Liver (tissue), 9 donors: ENCODE measurements around the gene DLST. TPM values are rescaled to one million over a fixed set of nuclear protein-coding genes. Genes with fewer than 3 reads are reported as not detected.

Experiments
- DNase-seq: peaks from one replicate; pipeline ENCODE4 v3.0.0-alpha.2; 2017; ENCODE audit warnings: low spot score
- H3K27ac ChIP-seq, 2 donors: one replicate each; pipeline ENCODE4 v1.7.0; 2013; ENCODE audit warnings: inconsistent platforms in 2 of 2, low read length in 2 of 2, control low read depth in 1 of 2, low read depth in 1 of 2, mild to moderate bottlenecking in 1 of 2
- H3K27me3 ChIP-seq, 4 donors: one replicate each; pipeline versions ENCODE4 v1.6.1 to v1.7.0; 2013; ENCODE audit warnings: low read length in 3 of 4, inconsistent platforms in 1 of 4, mild to moderate bottlenecking in 1 of 4, moderate library complexity in 1 of 4; ENCODE audit not compliant: control insufficient read depth in 4 of 4, insufficient read depth in 4 of 4
- H3K36me3 ChIP-seq, 4 donors: one replicate each; pipeline versions ENCODE4 v1.6.1 to v1.7.0; 2013; ENCODE audit warnings: low read length in 3 of 4, mild to moderate bottlenecking in 3 of 4, low read depth in 1 of 4, moderate library complexity in 1 of 4; ENCODE audit not compliant: control insufficient read depth in 4 of 4, insufficient read depth in 3 of 4
- H3K4me1 ChIP-seq, 4 donors: one replicate each; pipeline versions ENCODE4 v1.6.1 to v1.7.0; 2013; ENCODE audit warnings: low read length in 3 of 4, mild to moderate bottlenecking in 3 of 4, moderate library complexity in 1 of 4; ENCODE audit not compliant: control insufficient read depth in 4 of 4, insufficient read depth in 4 of 4
- H3K4me3 ChIP-seq, 3 donors: one replicate each; pipeline versions ENCODE4 v1.6.1 to v1.7.0; 2013; ENCODE audit warnings: low read length in 3 of 3, control low read depth in 1 of 3, low read depth in 1 of 3, mild to moderate bottlenecking in 1 of 3
- H3K9ac ChIP-seq, 2 donors: one replicate each; pipeline ENCODE4 v1.7.0; 2013; ENCODE audit warnings: low read length in 2 of 2, mild to moderate bottlenecking in 2 of 2, moderate library complexity in 2 of 2, control low read depth in 1 of 2, low read depth in 1 of 2
- H3K9me3 ChIP-seq, 4 donors: one replicate each; pipeline versions ENCODE4 v1.6.1 to v1.7.0; 2013; ENCODE audit warnings: low read length in 3 of 4; ENCODE audit not compliant: control insufficient read depth in 4 of 4
- EGR1 ChIP-seq, 2 donors: IDR thresholded peaks; 2 replicates each; pipeline ENCODE4 v1.6.1; 2016 to 2018; ENCODE audit warnings: antibody characterized with exemption in 2 of 2, low read depth in 2 of 2
- FOXA1 ChIP-seq: IDR thresholded peaks from 2 replicates; pipeline ENCODE4 v1.6.1; 2016; ENCODE audit warnings: antibody characterized with exemption
- FOXA2 ChIP-seq: IDR thresholded peaks from 2 replicates; pipeline ENCODE4 v1.6.1; 2016; ENCODE audit warnings: antibody characterized with exemption
- GABPA ChIP-seq, 2 donors: IDR thresholded peaks in 1 of 2; conservative IDR thresholded peaks in 1 of 2; 2 replicates each; pipeline ENCODE4 v1.6.1; 2016; ENCODE audit warnings: antibody characterized with exemption in 2 of 2, mild to moderate bottlenecking in 1 of 2, moderate library complexity in 1 of 2
- HNF4A ChIP-seq, 2 donors: conservative IDR thresholded peaks; 2 replicates each; pipeline ENCODE4 v1.6.1; 2016; ENCODE audit warnings: antibody characterized with exemption in 2 of 2, mild to moderate bottlenecking in 2 of 2
- HNF4G ChIP-seq: IDR thresholded peaks from 2 replicates; pipeline ENCODE4 v1.6.1; 2016; ENCODE audit warnings: antibody characterized with exemption
- NR2F2 ChIP-seq: IDR thresholded peaks from 2 replicates; pipeline ENCODE4 v1.6.1; 2016; ENCODE audit warnings: antibody characterized with exemption
- RAD21 ChIP-seq, 2 donors: IDR thresholded peaks; 2 replicates each; pipeline ENCODE4 v1.6.1; 2016; ENCODE audit warnings: antibody characterized with exemption in 2 of 2, mild to moderate bottlenecking in 2 of 2
- RXRA ChIP-seq, 2 donors: IDR thresholded peaks; 2 replicates each; pipeline ENCODE4 v1.6.1; 2017 to 2018; ENCODE audit warnings: antibody characterized with exemption in 2 of 2, mild to moderate bottlenecking in 1 of 2
- SP1 ChIP-seq: IDR thresholded peaks from 2 replicates; pipeline ENCODE4 v1.6.1; 2018; ENCODE audit warnings: antibody characterized with exemption, mild to moderate bottlenecking
- TAF1 ChIP-seq: conservative IDR thresholded peaks from 2 replicates; pipeline ENCODE4 v1.6.1; 2016; ENCODE audit warnings: antibody characterized with exemption, mild to moderate bottlenecking
- YY1 ChIP-seq: IDR thresholded peaks from 2 replicates; pipeline ENCODE4 v1.6.1; 2016; ENCODE audit warnings: antibody characterized with exemption, mild to moderate bottlenecking
- WGBS: extraction: QIAGEN DNeasy Blood & Tissue Kit; methylation state at CpG from one replicate; pipeline ENCODE4 v1.1.7; 2013; 5-methylcytosine and 5-hydroxymethylcytosine counted together
- polyA plus RNA-seq, 2 donors: library from polyadenylated mRNA; stranded (reverse) in 1 of 2; unstranded in 1 of 2; fragments of 200-250 nt in 1 of 2; fragments of >200 nt in 1 of 2; fragmentation: Nextera tagmentation in 1 of 2; extraction: Ambion mirVana in 1 of 2; gene quantifications; one replicate each; pipeline versions ENCODE4 v1.2.1 to v1.2.3, GENCODE V29; 2013 to 2015
- total RNA-seq, 2 donors: library from RNA; depleted of rRNA; stranded (reverse); fragments of >200 nt; gene quantifications; one replicate each; pipeline ENCODE4 v1.2.3, GENCODE V29; 2014
- TF ChIP-seq, protein P1 (sequence below): IDR thresholded peaks from 2 replicates; pipeline ENCODE4 v1.6.1; 2016; ENCODE audit warnings: antibody characterized with exemption
- TF ChIP-seq, protein P2 (sequence below): IDR thresholded peaks from 2 replicates; pipeline ENCODE4 v1.6.1; 2016; ENCODE audit warnings: antibody characterized with exemption
- TF ChIP-seq, protein P3 (sequence below): IDR thresholded peaks from 2 replicates; pipeline ENCODE4 v1.6.1; 2016; ENCODE audit warnings: antibody characterized with exemption
- TF ChIP-seq, protein P4 (sequence below): fragments of 150-350 bp; IDR thresholded peaks from 2 replicates; pipeline ENCODE4 v1.5.1; 2017; ENCODE audit warnings: improper control_type of control experiment, low read depth, low read length; ENCODE audit not compliant: missing input control
- donor health status: healthy.
- donor health status: healthy.
- donor health status: healthy.
- donor health status: healthy.
- donor health status: healthy.

The DLST gene
- total and polyA plus RNA-seq, 4 donors = 10.7 to 69.3 (median 49.5) TPM

DNA sequence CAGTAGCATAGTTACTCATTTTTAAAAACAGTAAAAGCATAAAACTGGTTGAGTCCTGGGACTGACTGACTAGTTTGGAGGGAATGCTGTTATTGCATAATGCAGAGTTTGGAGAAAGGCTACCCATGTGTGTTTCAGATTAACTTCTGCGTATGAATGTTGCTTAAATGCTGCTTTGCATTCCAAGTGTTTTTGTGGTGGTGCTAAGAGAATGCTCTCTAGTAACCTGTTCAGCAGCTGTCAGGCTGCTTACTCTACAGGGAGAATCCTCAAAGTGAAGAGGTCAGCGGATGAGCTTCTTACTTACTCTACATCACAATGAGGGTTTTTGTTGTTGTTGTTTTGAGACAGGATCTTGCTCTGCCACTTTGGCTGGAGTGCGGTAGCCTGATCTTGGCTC, 4.3 kb downstream of the DLST start:
- Histone ChIP-seq H3K4me3 (no peak overlapping the region), H3K27ac (no peak overlapping the region), H3K36me3 (peaks cover 0 to 14% (median 11%) of the 10 kb centered on the region in 4 donors), H3K9me3 (no peaks in the 10 kb centered on the region), H3K9ac (no peak overlapping the region), H3K4me1 (peaks cover 14 to 33% (median 21%) of the 10 kb centered on the region in 4 donors), H3K27me3 (no peaks in the 10 kb centered on the region)
- no peak for TF ChIP-seq RXRA (IDR thresholded peaks at IDR 0.05)
- TF ChIP-seq FOXA2 = no peak
- TF ChIP-seq NR2F2 = no peak
- TF ChIP-seq YY1 = no peak
- TF ChIP-seq, protein P1, sequence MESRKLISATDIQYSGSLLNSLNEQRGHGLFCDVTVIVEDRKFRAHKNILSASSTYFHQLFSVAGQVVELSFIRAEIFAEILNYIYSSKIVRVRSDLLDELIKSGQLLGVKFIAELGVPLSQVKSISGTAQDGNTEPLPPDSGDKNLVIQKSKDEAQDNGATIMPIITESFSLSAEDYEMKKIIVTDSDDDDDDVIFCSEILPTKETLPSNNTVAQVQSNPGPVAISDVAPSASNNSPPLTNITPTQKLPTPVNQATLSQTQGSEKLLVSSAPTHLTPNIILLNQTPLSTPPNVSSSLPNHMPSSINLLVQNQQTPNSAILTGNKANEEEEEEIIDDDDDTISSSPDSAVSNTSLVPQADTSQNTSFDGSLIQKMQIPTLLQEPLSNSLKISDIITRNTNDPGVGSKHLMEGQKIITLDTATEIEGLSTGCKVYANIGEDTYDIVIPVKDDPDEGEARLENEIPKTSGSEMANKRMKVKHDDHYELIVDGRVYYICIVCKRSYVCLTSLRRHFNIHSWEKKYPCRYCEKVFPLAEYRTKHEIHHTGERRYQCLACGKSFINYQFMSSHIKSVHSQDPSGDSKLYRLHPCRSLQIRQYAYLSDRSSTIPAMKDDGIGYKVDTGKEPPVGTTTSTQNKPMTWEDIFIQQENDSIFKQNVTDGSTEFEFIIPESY = no peak
- TF ChIP-seq, protein P2, sequence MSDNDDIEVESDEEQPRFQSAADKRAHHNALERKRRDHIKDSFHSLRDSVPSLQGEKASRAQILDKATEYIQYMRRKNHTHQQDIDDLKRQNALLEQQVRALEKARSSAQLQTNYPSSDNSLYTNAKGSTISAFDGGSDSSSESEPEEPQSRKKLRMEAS = no peak
- TF ChIP-seq GABPA (IDR thresholded peaks at IDR 0.05 in 1 of 2, conservative IDR thresholded peaks at IDR 0.05 in 1 of 2) = no peak
- TF ChIP-seq, protein P3, sequence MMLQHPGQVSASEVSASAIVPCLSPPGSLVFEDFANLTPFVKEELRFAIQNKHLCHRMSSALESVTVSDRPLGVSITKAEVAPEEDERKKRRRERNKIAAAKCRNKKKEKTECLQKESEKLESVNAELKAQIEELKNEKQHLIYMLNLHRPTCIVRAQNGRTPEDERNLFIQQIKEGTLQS = no peak
- TF ChIP-seq HNF4A (conservative IDR thresholded peaks at IDR 0.05) = no peak
- no peak for TF ChIP-seq TAF1
- WGBS = 86% methylated on average over 3 of the region's 3 CpGs
- no peak for DNase-seq

DNA sequence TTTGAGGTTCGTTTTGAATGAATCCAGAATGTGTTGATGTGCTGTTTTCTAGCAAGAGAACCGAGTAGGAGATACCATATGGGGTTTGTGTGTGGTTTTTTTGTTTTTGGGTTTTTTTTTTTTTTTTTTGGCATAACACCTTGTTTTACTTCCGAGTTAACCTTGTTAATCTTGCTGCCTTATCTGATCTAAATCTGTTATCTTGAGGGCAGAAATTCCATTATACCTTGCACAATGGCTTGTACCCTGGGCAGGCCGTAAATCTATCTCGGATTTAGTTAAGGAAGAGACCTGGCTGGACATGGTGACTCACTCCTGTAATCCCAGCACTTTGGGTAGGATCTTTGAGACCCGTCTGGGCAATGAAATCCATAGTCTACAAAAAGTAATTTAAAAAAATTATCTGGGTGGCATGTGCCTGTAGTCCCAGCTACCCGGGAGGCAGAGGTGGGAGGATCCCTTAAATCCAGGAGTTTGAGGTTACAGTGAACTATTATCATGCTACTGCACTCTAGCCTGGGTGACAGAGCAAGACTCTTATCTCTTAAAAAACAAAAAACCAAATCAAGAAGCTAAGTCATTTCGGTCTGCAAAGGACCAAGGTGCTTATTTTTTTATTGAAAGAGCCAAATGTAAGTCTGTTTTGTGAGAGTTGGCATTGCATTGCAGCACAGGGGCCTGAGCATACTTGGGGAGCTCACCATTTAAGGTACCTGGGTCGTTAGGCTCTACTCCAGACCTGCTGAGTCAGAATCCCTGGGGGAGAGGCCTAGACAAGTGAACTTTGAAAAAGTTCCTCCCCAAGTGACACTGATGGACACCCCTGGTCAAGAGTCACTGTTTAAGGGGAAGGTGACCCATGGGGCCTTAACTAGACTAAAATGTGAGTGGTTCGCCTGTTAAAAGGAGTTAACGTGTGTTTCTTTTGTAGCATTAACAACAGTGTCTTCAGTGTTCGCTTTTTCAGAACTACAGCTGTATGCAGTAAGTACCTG, 6.7 kb downstream of the DLST start:
- 66% methylated on average over 12 of the region's 12 CpGs for WGBS
- Histone ChIP-seq H3K4me1 (peaks cover 3 to 22% (median 11%) of the 10 kb centered on the region in 4 donors), H3K9ac (no peak overlapping the region), H3K27me3 (no peaks in the 10 kb centered on the region), H3K27ac (no peak overlapping the region), H3K9me3 (no peaks in the 10 kb centered on the region), H3K36me3 (peaks cover 0 to 38% (median 32%) of the 10 kb centered on the region in 4 donors), H3K4me3 (no peak overlapping the region)
- TF ChIP-seq HNF4A (conservative IDR thresholded peaks at IDR 0.05) (peak in 1 of 2 donors; percentile 12), RXRA (IDR thresholded peaks at IDR 0.05) (no peak)
- DNase-seq = no peak

DNA sequence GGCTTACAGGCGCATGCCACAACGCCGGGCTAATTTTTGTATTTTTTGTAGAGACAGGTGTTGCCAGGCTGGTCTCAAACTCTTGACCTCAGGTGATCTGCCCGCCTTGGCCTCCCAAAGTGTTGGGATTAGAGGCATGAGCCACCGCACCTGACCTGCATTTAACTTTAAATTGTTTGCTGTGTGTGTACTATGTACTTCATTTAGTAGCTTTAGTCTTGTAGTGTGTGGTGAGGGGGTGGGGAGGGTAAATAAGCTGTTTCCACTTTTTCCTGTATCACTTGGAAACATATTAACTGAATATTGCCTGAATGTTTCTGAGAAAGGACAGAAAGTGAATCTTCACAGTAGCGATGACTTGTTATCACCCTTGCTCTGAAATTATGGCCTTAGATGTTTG, 8.5 kb downstream of the DLST start:
- Histone ChIP-seq H3K36me3 (peaks cover 3 to 53% (median 44%) of the 10 kb centered on the region in 4 donors), H3K4me3 (no peak overlapping the region), H3K9me3 (no peaks in the 10 kb centered on the region), H3K4me1 (peaks cover 0 to 5% (median 2%) of the 10 kb centered on the region in 4 donors), H3K27me3 (no peaks in the 10 kb centered on the region), H3K27ac (no peak overlapping the region), H3K9ac (no peak overlapping the region)
- no peak for DNase-seq
- TF ChIP-seq, protein P4, sequence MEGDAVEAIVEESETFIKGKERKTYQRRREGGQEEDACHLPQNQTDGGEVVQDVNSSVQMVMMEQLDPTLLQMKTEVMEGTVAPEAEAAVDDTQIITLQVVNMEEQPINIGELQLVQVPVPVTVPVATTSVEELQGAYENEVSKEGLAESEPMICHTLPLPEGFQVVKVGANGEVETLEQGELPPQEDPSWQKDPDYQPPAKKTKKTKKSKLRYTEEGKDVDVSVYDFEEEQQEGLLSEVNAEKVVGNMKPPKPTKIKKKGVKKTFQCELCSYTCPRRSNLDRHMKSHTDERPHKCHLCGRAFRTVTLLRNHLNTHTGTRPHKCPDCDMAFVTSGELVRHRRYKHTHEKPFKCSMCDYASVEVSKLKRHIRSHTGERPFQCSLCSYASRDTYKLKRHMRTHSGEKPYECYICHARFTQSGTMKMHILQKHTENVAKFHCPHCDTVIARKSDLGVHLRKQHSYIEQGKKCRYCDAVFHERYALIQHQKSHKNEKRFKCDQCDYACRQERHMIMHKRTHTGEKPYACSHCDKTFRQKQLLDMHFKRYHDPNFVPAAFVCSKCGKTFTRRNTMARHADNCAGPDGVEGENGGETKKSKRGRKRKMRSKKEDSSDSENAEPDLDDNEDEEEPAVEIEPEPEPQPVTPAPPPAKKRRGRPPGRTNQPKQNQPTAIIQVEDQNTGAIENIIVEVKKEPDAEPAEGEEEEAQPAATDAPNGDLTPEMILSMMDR = no peak
- TF ChIP-seq FOXA1 (no peak), RAD21 (IDR thresholded peaks at IDR 0.05) (no peak), EGR1 (IDR thresholded peaks at IDR 0.05; ENCODE audit: low read depth in 2 of 2) (no peak), YY1 (no peak), RXRA (IDR thresholded peaks at IDR 0.05) (peak; percentile 60 to 74), HNF4A (conservative IDR thresholded peaks at IDR 0.05) (peak; percentile 52 to 56), HNF4G (no peak), FOXA2 (peak; percentile 34), SP1 (peak; percentile 61)
- TF ChIP-seq, protein P3 = no peak
- TF ChIP-seq, protein P1 = no peak
- 66% methylated on average over 6 of the region's 6 CpGs for WGBS
